Keratinocyte (primary cell): ENCODE measurements around the gene RCAN3. TPM values are rescaled to one million over a fixed set of nuclear protein-coding genes. Genes with fewer than 3 reads are reported as not detected.

Source experiments
- DNase-seq: peaks from one replicate; pipeline ENCODE4 v3.0.0-alpha.2; 2011; ENCODE audit warnings: low read depth, missing footprints, low spot score
- FAIRE-seq: peaks from 2 replicates; lab custom pipeline; 2011; peaks lifted over from hg19 to GRCh38; lab: Jason Lieb, UNC
- H2AFZ ChIP-seq: 2 replicates; pipeline ENCODE4 v1.6.0; 2012; ENCODE audit warnings: low read length, control low read depth, inconsistent platforms; ENCODE audit not compliant: control insufficient read depth
- H3K27ac ChIP-seq: 2 replicates; pipeline ENCODE4 v1.5.1; 2011; ENCODE audit warnings: low read length; ENCODE audit not compliant: control insufficient read depth, insufficient read depth
- H3K27me3 ChIP-seq: 3 replicates; pipeline ENCODE4 v1.6.0; 2011; ENCODE audit warnings: low read length; ENCODE audit not compliant: control insufficient read depth, insufficient read depth; ENCODE audit errors: extremely low read depth
- H3K36me3 ChIP-seq, 2 experiments: 2 replicates in 1 of 2; 3 replicates in 1 of 2; pipeline ENCODE4 v1.5.1; 2011; ENCODE audit warnings: low read length in 2 of 2, mild to moderate bottlenecking in 1 of 2; ENCODE audit not compliant: control insufficient read depth in 2 of 2, insufficient read depth in 2 of 2; ENCODE audit errors: extremely low read depth in 1 of 2
- H3K4me1 ChIP-seq: 3 replicates; pipeline ENCODE4 v1.5.1; 2011; ENCODE audit warnings: low read length; ENCODE audit not compliant: control insufficient read depth, insufficient read depth; ENCODE audit errors: extremely low read depth
- H3K4me2 ChIP-seq: 3 replicates; pipeline ENCODE4 v1.6.0; 2011; ENCODE audit warnings: low read depth, low read length; ENCODE audit not compliant: control insufficient read depth, insufficient read depth; ENCODE audit errors: extremely low read depth
- H3K4me3 ChIP-seq, 3 experiments: fragments of 200-600 bp in 1 of 3; sonication (generic) in 1 of 3; 2 replicates in 2 of 3; 3 replicates in 1 of 3; pipeline ENCODE4 v1.5.1; 2011 to 2016; ENCODE audit warnings: low read length in 3 of 3, mild to moderate bottlenecking in 3 of 3, control low read depth in 2 of 3, inconsistent platforms in 1 of 3, low read depth in 1 of 3, mixed read lengths in 1 of 3, mixed run types in 1 of 3, moderate library complexity in 1 of 3; ENCODE audit not compliant: control insufficient read depth in 2 of 3, insufficient read depth in 2 of 3; ENCODE audit errors: extremely low read depth in 1 of 3
- H3K79me2 ChIP-seq: 2 replicates; pipeline ENCODE4 v1.6.0; 2012; ENCODE audit warnings: low read length; ENCODE audit not compliant: control insufficient read depth, insufficient read depth
- H3K9ac ChIP-seq: 3 replicates; pipeline ENCODE4 v1.6.0; 2011; ENCODE audit warnings: low read length; ENCODE audit not compliant: control insufficient read depth, insufficient read depth; ENCODE audit errors: extremely low read depth
- H3K9me1 ChIP-seq: 3 replicates; pipeline ENCODE4 v1.6.0; 2011; ENCODE audit warnings: low read length; ENCODE audit not compliant: control insufficient read depth, insufficient read depth; ENCODE audit errors: extremely low read depth
- H3K9me3 ChIP-seq: 2 replicates; pipeline ENCODE4 v1.5.1; 2012; ENCODE audit warnings: low read depth, low read length; ENCODE audit not compliant: control insufficient read depth
- H4K20me1 ChIP-seq: 3 replicates; pipeline ENCODE4 v1.6.0; 2011; ENCODE audit warnings: low read length; ENCODE audit not compliant: control insufficient read depth, insufficient read depth; ENCODE audit errors: extremely low read depth
- CTCF ChIP-seq, 3 experiments: IDR thresholded peaks in 1 of 3; conservative IDR thresholded peaks in 1 of 3; optimal IDR thresholded peaks in 1 of 3; 2 replicates in 2 of 3; 3 replicates in 1 of 3; pipeline versions ENCODE3 to v1.5.1; 2011; ENCODE audit warnings: low read length in 3 of 3, mild to moderate bottlenecking in 3 of 3, moderate library complexity in 2 of 3, control low read depth in 1 of 3, inconsistent platforms in 1 of 3; ENCODE audit not compliant: insufficient read depth in 2 of 3; ENCODE audit errors: extremely low read depth in 1 of 3
- EZH2 ChIP-seq: IDR thresholded peaks from one replicate; pipeline ENCODE4 v1.6.1; 2012; ENCODE audit warnings: inconsistent platforms, mild to moderate bottlenecking, low read length, moderate library complexity
- dilution Hi-C: fragments of 300-500 bp; cut with MboI; formaldehyde crosslinking; loops from one replicate; pipeline ENCODE4 v1.7.0; 2020; ENCODE audit warnings: low sequenced_read_pairs; ENCODE audit not compliant: extremely low pct_ligation_motif_present
- polyA plus RNA-seq, 5 experiments: library from polyadenylated mRNA; depleted of rRNA in 3 of 5; stranded (reverse) in 3 of 5; stranded (forward) in 1 of 5; unstranded in 1 of 5; fragments of >200 nt; gene quantifications; 1 replicate in 1 of 5; 2 replicates in 3 of 5; 3 replicates in 1 of 5; pipeline versions ENCODE4 v1.2.1 to v1.2.3, GENCODE V29; 2011 to 2012; ENCODE audit warnings: missing spikeins in 2 of 5, low read depth in 1 of 5, low replicate concordance in 1 of 5

The RCAN3 gene
- polyA plus RNA-seq, 1 donor (not counting 4 experiments of a cell fraction or from before 2014, with no cell fraction given), result 13.8 TPM

GRCh38 chr1:24476571-24476970, 26.1 kb upstream of the RCAN3 start:
- H3K9me3 ChIP-seq, result no peaks in the 10 kb centered on the region
- FAIRE-seq (no peak), DNase-seq (no peak)
- H3K27ac ChIP-seq, result no peak overlapping the region
- no peak overlapping the region for H3K4me3 ChIP-seq
- no peak overlapping the region for H2AFZ ChIP-seq
- no peaks in the 10 kb centered on the region for H3K27me3 ChIP-seq
- peaks cover 0 to 3% of the 10 kb centered on the region in 2 experiments for H3K36me3 ChIP-seq
- dilution Hi-C loops, result no loop called here
- H3K4me1 ChIP-seq, result no peaks in the 10 kb centered on the region
- no peaks in the 10 kb centered on the region for H3K9me1 ChIP-seq
- no peak overlapping the region for H3K4me2 ChIP-seq
- H4K20me1 ChIP-seq, result no peaks in the 10 kb centered on the region
- no peak overlapping the region for H3K9ac ChIP-seq
- TF ChIP-seq CTCF (optimal IDR thresholded peaks at IDR 0.05 in 1 of 3, IDR thresholded peaks at IDR 0.05 in 1 of 3, conservative IDR thresholded peaks at IDR 0.05 in 1 of 3; ENCODE audit: extremely low read depth in 1 of 3, insufficient read depth in 2 of 3, low read length in 3 of 3) (no peak), EZH2 (no peak)
- no peaks in the 10 kb centered on the region for H3K79me2 ChIP-seq

GRCh38 chr1:24477309-24477708, 25.3 kb upstream of the RCAN3 start:
- Histone ChIP-seq H3K9ac (no peak overlapping the region), H2AFZ (no peak overlapping the region), H3K27me3 (no peaks in the 10 kb centered on the region), H3K36me3 (peaks cover 0 to 3% of the 10 kb centered on the region in 2 experiments), H3K9me1 (no peaks in the 10 kb centered on the region), H3K4me2 (no peak overlapping the region), H3K4me1 (no peaks in the 10 kb centered on the region), H3K4me3 (no peak overlapping the region), H3K79me2 (no peaks in the 10 kb centered on the region), H4K20me1 (no peaks in the 10 kb centered on the region), H3K9me3 (no peaks in the 10 kb centered on the region), H3K27ac (no peak overlapping the region)
- DNase-seq, result no peak
- TF ChIP-seq EZH2, result no peak
- no peak for TF ChIP-seq CTCF (optimal IDR thresholded peaks at IDR 0.05 in 1 of 3, IDR thresholded peaks at IDR 0.05 in 1 of 3, conservative IDR thresholded peaks at IDR 0.05 in 1 of 3; ENCODE audit: extremely low read depth in 1 of 3, insufficient read depth in 2 of 3, low read length in 3 of 3)
- dilution Hi-C loops, result no loop called here
- no peak for FAIRE-seq
